GM12878 (cell line): Measurements from ENCODE around the gene ATG3. TPM values are rescaled to one million over a fixed set of nuclear protein-coding genes. Genes with fewer than 3 reads are reported as not detected.

ENCODE experiments used
- ATAC-seq: fragments of 200-7000 bp; cut with Tn5 transposase; 3 replicates; pipeline ENCODE4 v1.9.1; 2020; ENCODE audit warnings: mild to moderate bottlenecking, moderate library complexity
- BruUV-seq: library from RNA; stranded (reverse); fragments of 400-500 nt; replicated peaks from 2 replicates; lab custom pipeline; 2021; lab: Mats Ljungman, UMichigan
- CTCF ChIA-PET: fragments of 300-600 bp; sonication (Branson Sonifier 250); formaldehyde crosslinking; extraction: SDS; loops from one replicate; lab custom pipeline; 2021; ENCODE audit warnings: inconsistent platforms; lab: Yijun Ruan, JAX
- POLR2A ChIA-PET: fragments of 350-600 bp; formaldehyde crosslinking; extraction: SDS; loops from one replicate; lab custom pipeline; 2021; ENCODE audit warnings: inconsistent platforms; lab: Charles Lee
- RAD21 ChIA-PET: fragments of 300-600 bp; sonication (Branson Sonifier 250); formaldehyde crosslinking; loops from one replicate; lab custom pipeline; 2023; ENCODE audit warnings: antibody characterized with exemption; ENCODE audit not compliant: unreplicated experiment; lab: Charles Lee
- SMC1A ChIA-PET: fragments of 300-600 bp; sonication (Branson Sonifier 250); formaldehyde crosslinking; loops from one replicate; lab custom pipeline; 2023; ENCODE audit not compliant: unreplicated experiment, uncharacterized antibody; lab: Charles Lee
- DNase-seq: peaks from one replicate; pipeline ENCODE4 v3.0.0-alpha.2; 2011; ENCODE audit warnings: low read depth, low spot score
- FAIRE-seq: peaks from 3 replicates; lab custom pipeline; 2011; peaks lifted over from hg19 to GRCh38; lab: Jason Lieb, UNC
- H2AFZ ChIP-seq: 2 replicates; pipeline ENCODE4 v1.6.0; 2011; ENCODE audit warnings: low read depth, low read length, control low read depth; ENCODE audit not compliant: control insufficient read depth
- H3K27ac ChIP-seq: 2 replicates; pipeline ENCODE4 v1.5.1; 2011; ENCODE audit warnings: control low read depth; ENCODE audit not compliant: control insufficient read depth, insufficient read depth
- H3K27me3 ChIP-seq, 2 experiments: replicated peaks in 1 of 2; 2 replicates each; pipeline versions ENCODE4 v1.6.0 to v1.6.1; 2011; ENCODE audit warnings: low read length in 1 of 2; ENCODE audit not compliant: control insufficient read depth in 2 of 2, insufficient read depth in 2 of 2
- H3K36me3 ChIP-seq, 2 experiments: 2 replicates each; pipeline ENCODE4 v1.5.1; 2011; ENCODE audit warnings: low read length in 1 of 2; ENCODE audit not compliant: control insufficient read depth in 2 of 2, insufficient read depth in 2 of 2
- H3K4me1 ChIP-seq: 2 replicates; pipeline ENCODE4 v1.6.1; 2011; ENCODE audit warnings: mild to moderate bottlenecking, low read length, moderate library complexity, mixed read lengths; ENCODE audit not compliant: control insufficient read depth, insufficient read depth
- H3K4me2 ChIP-seq: 2 replicates; pipeline ENCODE4 v1.6.0; 2011; ENCODE audit warnings: control low read depth; ENCODE audit not compliant: control insufficient read depth, insufficient read depth
- H3K4me3 ChIP-seq: fragments of 200-600 bp; sonication (generic); 2 replicates; pipeline ENCODE4 v1.5.1; 2016
- H3K79me2 ChIP-seq: 2 replicates; pipeline ENCODE4 v1.6.0; 2011; ENCODE audit warnings: low read length; ENCODE audit not compliant: control insufficient read depth, insufficient read depth
- H3K9ac ChIP-seq: 2 replicates; pipeline ENCODE4 v1.8.0; 2011; ENCODE audit warnings: low read length, control low read depth, mixed read lengths; ENCODE audit not compliant: control insufficient read depth, insufficient read depth
- H3K9me3 ChIP-seq: replicated peaks from 3 replicates; pipeline ENCODE4 v1.5.1; 2011; ENCODE audit warnings: mild to moderate bottlenecking, low read length; ENCODE audit not compliant: control insufficient read depth, insufficient read depth
- H4K20me1 ChIP-seq: 2 replicates; pipeline ENCODE4 v1.6.0; 2011; ENCODE audit not compliant: control insufficient read depth, insufficient read depth
- ASH2L ChIP-seq: fragments of 300-600, 200-600 bp; sonication (generic); IDR thresholded peaks from 2 replicates; pipeline ENCODE4 v1.6.1; 2017; ENCODE audit warnings: low read depth, mild to moderate bottlenecking, borderline replicate concordance
- ATF7 ChIP-seq: fragments of 450-650 bp; IDR thresholded peaks from 2 replicates; pipeline ENCODE4 v1.6.1; 2016; ENCODE audit warnings: low read depth, mild to moderate bottlenecking
- BCL11A ChIP-seq: IDR thresholded peaks from 2 replicates; pipeline ENCODE4 v1.6.1; 2011; ENCODE audit warnings: low read depth, low read length
- CEBPB ChIP-seq, 2 experiments: fragments of 150-350 bp in 1 of 2; IDR thresholded peaks; 2 replicates each; pipeline ENCODE4 v1.6.1; 2012 to 2014; ENCODE audit warnings: low read depth in 2 of 2, low read length in 2 of 2, borderline replicate concordance in 1 of 2, inconsistent platforms in 1 of 2
- FOXK2 ChIP-seq: fragments of 450-650 bp; IDR thresholded peaks from 2 replicates; pipeline ENCODE4 v1.6.1; 2017; ENCODE audit warnings: mild to moderate bottlenecking, moderate library complexity
- FOXM1 ChIP-seq: IDR thresholded peaks from 2 replicates; pipeline ENCODE4 v1.6.1; 2012; ENCODE audit warnings: low read depth, mild to moderate bottlenecking, inconsistent platforms, low read length, moderate library complexity
- GATAD2B ChIP-seq: fragments of 450-650 bp; conservative IDR thresholded peaks from 2 replicates; pipeline ENCODE4 v1.6.1; 2017; ENCODE audit warnings: low read depth, mild to moderate bottlenecking, moderate library complexity
- KAT2A ChIP-seq: conservative IDR thresholded peaks from 2 replicates; pipeline ENCODE4 v1.6.1; 2011; ENCODE audit warnings: low read depth, low read length; ENCODE audit not compliant: control insufficient read depth
- MEF2A ChIP-seq: IDR thresholded peaks from 2 replicates; pipeline ENCODE4 v1.6.1; 2011; ENCODE audit warnings: low read depth, mild to moderate bottlenecking, low read length, moderate library complexity; ENCODE audit not compliant: insufficient read depth
- MLLT1 ChIP-seq: fragments of 450-650 bp; IDR thresholded peaks from 2 replicates; pipeline ENCODE4 v1.6.1; 2016; ENCODE audit warnings: mild to moderate bottlenecking
- NFYA ChIP-seq: IDR thresholded peaks from 2 replicates; pipeline ENCODE4 v1.6.1; 2011; ENCODE audit warnings: low read depth, mild to moderate bottlenecking, low read length, improper control_type of control experiment, borderline replicate concordance
- NFYB ChIP-seq: IDR thresholded peaks from 2 replicates; pipeline ENCODE4 v1.6.1; 2011; ENCODE audit warnings: low read depth, mild to moderate bottlenecking, low read length, improper control_type of control experiment, moderate library complexity; ENCODE audit not compliant: insufficient read depth
- NRF1 ChIP-seq: conservative IDR thresholded peaks from 2 replicates; pipeline ENCODE4 v1.6.1; 2011; ENCODE audit warnings: mild to moderate bottlenecking, low read depth, low read length, improper control_type of control experiment
- TARDBP ChIP-seq: IDR thresholded peaks from 2 replicates; pipeline ENCODE4 v1.6.1; 2016; ENCODE audit warnings: borderline replicate concordance
- USF2 ChIP-seq: IDR thresholded peaks from 2 replicates; pipeline ENCODE4 v1.6.1; 2011; ENCODE audit warnings: low read depth, low read length, improper control_type of control experiment, borderline replicate concordance
- ZBTB40 ChIP-seq: fragments of 450-650 bp; IDR thresholded peaks from 2 replicates; pipeline ENCODE4 v1.6.1; 2016; ENCODE audit warnings: mild to moderate bottlenecking, moderate library complexity, borderline replicate concordance
- WGBS: methylation state at CpG from one replicate; pipeline ENCODE4 v1.1.6; 2016; ENCODE audit warnings: low lambda C conversion rate; ENCODE audit not compliant: insufficient replicate concordance, insufficient coverage; ENCODE audit errors: missing lambda C conversion rate; 5-methylcytosine and 5-hydroxymethylcytosine counted together
- in situ Hi-C: fragments of 300-500 bp; cut with MboI; formaldehyde crosslinking; loops from 9 replicates; pipeline ENCODE4 v1.14.3; 2018; ENCODE audit warnings: mixed read lengths
- intact Hi-C: fragments of 100-400 bp; cut with micrococcal nuclease; formaldehyde crosslinking; loops from one replicate; pipeline ENCODE4 v1.14.2; 2022; ENCODE audit not compliant: unreplicated experiment
- polyA plus RNA-seq, 11 experiments: library from polyadenylated mRNA; depleted of rRNA in 4 of 11; unstranded in 6 of 11; stranded (reverse) in 5 of 11; fragments of >200 nt; fragmentation: Nextera tagmentation in 4 of 11; fragmentation: Illumina TruSeq in 1 of 11; extraction: Ambion mirVana in 4 of 11; extraction: Trizol in 1 of 11; gene quantifications; 1 replicate in 1 of 11; 2 replicates in 10 of 11; pipeline versions ENCODE4 v1.2.1 to v1.2.3, GENCODE V29; 2011 to 2016; ENCODE audit warnings: inconsistent platforms in 2 of 11, missing spikeins in 2 of 11, low read depth in 1 of 11
- total RNA-seq, 4 experiments: library from RNA; depleted of rRNA in 3 of 4; stranded (reverse); fragments of >200 nt in 3 of 4; fragmentation: Illumina TruSeq in 1 of 4; extraction: Trizol in 1 of 4; gene quantifications; 2 replicates each; pipeline versions ENCODE4 v1.2.1 to v1.2.3, GENCODE V29; 2013 to 2021

Gene ATG3
- total and polyA plus RNA-seq, 10 of the 15 experiments (the other 5 are each of a cell fraction or from before 2014, with no cell fraction given) = 49.8 to 97.0 (median 63.6) TPM

GRCh38 chr3:112557976-112558375 lies 3.8 kb downstream of the ATG3 start (continued):
- TF ChIP-seq ZBTB40 (no peak), TARDBP (no peak), FOXK2 (no peak), KAT2A (no peak), USF2 (no peak), FOXM1 (no peak)
- TF ChIP-seq, all 136 proteins: peak for 0

GRCh38 chr3:112555535-112556170 lies 6.1 kb downstream of the ATG3 start:
- WGBS = 100% methylated on average over 1 of the region's 1 CpG
- H2AFZ ChIP-seq = no peak overlapping the region
- in situ Hi-C loops = no loop called here
- TF ChIP-seq NFYB = no peak
- TF ChIP-seq NRF1 = no peak
- TF ChIP-seq BCL11A = no peak
- TF ChIP-seq CEBPB (IDR thresholded peaks at IDR 0.05; ENCODE audit: borderline replicate concordance in 1 of 2, low read depth in 2 of 2, low read length in 2 of 2) = no peak
- no peak for TF ChIP-seq MEF2A
- no peak for TF ChIP-seq NFYA
- TF ChIP-seq MLLT1 = no peak
- no peak for TF ChIP-seq ATF7
- no peak for TF ChIP-seq GATAD2B
- TF ChIP-seq ASH2L = no peak

More at GRCh38 chr3:112555535-112556170, 6.1 kb downstream of the ATG3 start:
- Histone ChIP-seq H3K4me3 (peak overlapping the region; percentile 3), H3K4me1 (no peaks in the 10 kb centered on the region), H3K4me2 (peak overlapping the region; percentile 30; the same call in 1 of the 2 replicates), H4K20me1 (no peaks in the 10 kb centered on the region), H3K36me3 (peaks cover 0 to 4% of the 10 kb centered on the region in 2 experiments; a peak in 2 of 4 replicates), H3K27ac (no peak overlapping the region), H3K9ac (no peak overlapping the region), H3K79me2 (peaks cover 66% of the 10 kb centered on the region), H3K27me3 (no peaks in the 10 kb centered on the region), H3K9me3 (no peaks in the 10 kb centered on the region; the same call in 2 of the 3 replicates)
- intact Hi-C loops = no loop called here
- DNase-seq = no peak
- POLR2A ChIA-PET = no interaction called here
- SMC1A ChIA-PET = interaction anchor here (1.0 to 5.3 kb wide), 5 partner anchors 12 to 267 kb away, joined by 3 to 45 read pairs (median 4); no protein-coding TSS in a partner anchor
- RAD21 ChIA-PET = interaction anchor here (1.3 to 2.2 kb wide), 2 partner anchors 16 to 57 kb away, joined by 4 to 6 read pairs; partner anchors contain the start of gene BTLA
- no peak for FAIRE-seq
- peak; percentile 26 for ATAC-seq
- BruUV-seq = no TSS peak
- CTCF ChIA-PET = interaction anchor here (1.0 to 1.6 kb wide), 3 partner anchors 12 to 145 kb away, joined by 3 to 5 read pairs (median 4); no protein-coding TSS in a partner anchor
